Thyroid gland (tissue), 4 donors: ENCODE data around the gene GPR119.

Experiments
- CTCF ChIP-seq, 6 experiments: fragments of 200-600 bp in 3 of 6; fragments of 450-650 bp in 3 of 6; sonication (generic) in 3 of 6; IDR thresholded peaks; one replicate each; pipeline ENCODE4 v1.5.1; 2016 to 2019; ENCODE audit warnings: antibody characterized with exemption in 6 of 6, mild to moderate bottlenecking in 2 of 6, inconsistent platforms in 1 of 6, moderate library complexity in 1 of 6
- POLR2A ChIP-seq, 2 donors: fragments of 450-650 bp; IDR thresholded peaks; one replicate each; pipeline ENCODE4 v1.6.1; 2017; ENCODE audit warnings: antibody characterized with exemption in 2 of 2, mild to moderate bottlenecking in 2 of 2, moderate library complexity in 1 of 2

- no peak for TF ChIP-seq CTCF (IDR thresholded peaks at IDR 0.05)
- no peak for TF ChIP-seq POLR2A (IDR thresholded peaks at IDR 0.05)
Measured at GRCh38 chrX:130343411-130343810, 42.1 kb downstream of the GPR119 start.
